Measurements from ENCODE around the gene DECR2. TPM values are rescaled to one million over a fixed set of nuclear protein-coding genes. Genes with fewer than 3 reads are reported as not detected.
A peak's percentile ranks its signal among the peaks of the same experiment; 100 is the strongest.

DECR2 gene
- total and polyA plus RNA-seq, 9 of the 15 experiments (the other 6 are each of a cell fraction or from before 2014, with no cell fraction given): 1.0 to 31.9 (median 10.3) TPM

GRCh38 chr16:373848-374615 lies 27.7 kb upstream of the DECR2 start:
- peaks cover 5% of the 10 kb centered on the region for H3K9me1 ChIP-seq (ENCODE audit: control insufficient read depth, insufficient read depth, low read length)
- H3K9me3 ChIP-seq (replicated peaks; ENCODE audit: control insufficient read depth, insufficient read depth, low read depth, low read length): no peaks in the 10 kb centered on the region
- intact Hi-C loops (cut with micrococcal nuclease) (no loop called here), in situ Hi-C loops (cut with MboI) (no loop called here)
- no TSS peak for BruUV-seq (replicated peaks)
- H3K9ac ChIP-seq (ENCODE audit: insufficient read depth in 1 of 2, low read depth in 2 of 2, low read length in 2 of 2): 0 out of 4 replicates have a peak overlapping the region, but pooled peaks of 1 of the 2 experiments have one; percentile 9
- H3K4me2 ChIP-seq (ENCODE audit: insufficient read depth, low read length): no peak overlapping the region
- TF ChIP-seq ILF3 (IDR thresholded peaks at IDR 0.05; ENCODE audit: borderline replicate concordance) (no peak), FOXA3 (CRISPR knock-in tag; conservative IDR thresholded peaks at IDR 0.05 in 1 of 2, IDR thresholded peaks at IDR 0.05 in 1 of 2) (no peak), RBFOX2 (IDR thresholded peaks at IDR 0.05; ENCODE audit: low read depth, low read length) (peak; percentile 43), ATF6 (CRISPR knock-in tag; IDR thresholded peaks at IDR 0.05) (no peak), POLR2G (IDR thresholded peaks at IDR 0.05; ENCODE audit: low read depth, low read length) (peak; percentile 61), U2AF2 (optimal IDR thresholded peaks at IDR 0.05; ENCODE audit: low read depth, low read length) (no peak), ZNF79 (CRISPR knock-in tag; IDR thresholded peaks at IDR 0.05; ENCODE audit: low read depth) (no peak), LARP7 (IDR thresholded peaks at IDR 0.05) (no peak), ZFP91 (CRISPR knock-in tag; IDR thresholded peaks at IDR 0.05) (no peak)
- WGBS (ENCODE audit: insufficient coverage, low coverage, missing lambda C conversion rate): 91% methylated on average over 25 of the region's 44 CpGs
- ATAC-seq (no peak), DNase-seq (ENCODE audit: extremely low read depth in 1 of 4, low spot score in 3 of 4) (no peak), FAIRE-seq (no peak)
- ChIA-PET CTCF (ENCODE audit: low intra/inter-chr PET ratio) (no interaction called here), POLR2A (interaction anchor here (0.9 to 1.2 kb wide), 2 partner anchors 11 to 106 kb away, joined by 3 to 4 read pairs; no protein-coding TSS in a partner anchor)
- no peaks in the 10 kb centered on the region for H3K27me3 ChIP-seq (ENCODE audit: control insufficient read depth in 2 of 2, insufficient read depth in 2 of 2, low read length in 2 of 2)
- no peak overlapping the region for H3K27ac ChIP-seq (ENCODE audit: extremely low read depth, low read depth, low read length)
- H3K36me3 ChIP-seq (ENCODE audit: control insufficient read depth, insufficient read depth, low read length): peaks cover 67% of the 10 kb centered on the region; the same call in 2 of the 3 replicates
- no peak overlapping the region for H2AFZ ChIP-seq (ENCODE audit: low read depth, low read length)
- no peak overlapping the region for H3K4me3 ChIP-seq
- no peaks in the 10 kb centered on the region for H4K20me1 ChIP-seq (replicated peaks; ENCODE audit: control insufficient read depth, insufficient read depth, low read length)
- H3K4me1 ChIP-seq (replicated peaks in 1 of 2; ENCODE audit: control insufficient read depth in 2 of 2, insufficient read depth in 2 of 2, low read length in 2 of 2): peaks cover 9 to 57% of the 10 kb centered on the region in 2 experiments
- H3K79me2 ChIP-seq (ENCODE audit: control insufficient read depth, insufficient read depth, low read length): peaks cover 16% of the 10 kb centered on the region

All from K562 (cell line).